SIG-M5 treated with dmso at 0.1 percent for 504 hours (cell line): Measurements from ENCODE around the gene MYOD1.
A peak's percentile ranks its signal among the peaks of the same experiment; 100 is the strongest.

ENCODE experiments used
- DNase-seq: peaks from one replicate; lab custom pipeline; 2025; ENCODE audit not compliant: unreplicated experiment; lab: John Stamatoyannopoulos, UW

The MYOD1 gene

DNA sequence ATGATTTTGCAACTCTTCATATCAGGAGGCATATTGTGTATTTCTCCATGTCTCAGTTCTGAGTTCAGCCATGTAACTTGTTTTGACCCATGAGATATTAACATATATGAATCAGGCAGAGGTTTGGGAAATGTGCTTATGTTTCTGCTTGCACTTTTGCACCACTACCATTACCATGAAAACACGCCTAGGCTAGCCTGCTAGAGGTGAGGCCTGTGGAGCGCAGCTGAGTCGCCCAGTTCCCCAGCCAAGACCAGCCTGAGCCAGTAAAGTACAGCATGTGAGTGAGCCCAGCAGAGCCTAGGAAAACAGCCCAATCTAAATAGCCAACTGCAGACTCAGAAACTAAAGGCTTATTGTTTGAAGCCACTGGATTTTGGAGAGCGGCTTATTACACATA is 18.4 kb upstream of the MYOD1 start:
- no peak for DNase-seq

DNA sequence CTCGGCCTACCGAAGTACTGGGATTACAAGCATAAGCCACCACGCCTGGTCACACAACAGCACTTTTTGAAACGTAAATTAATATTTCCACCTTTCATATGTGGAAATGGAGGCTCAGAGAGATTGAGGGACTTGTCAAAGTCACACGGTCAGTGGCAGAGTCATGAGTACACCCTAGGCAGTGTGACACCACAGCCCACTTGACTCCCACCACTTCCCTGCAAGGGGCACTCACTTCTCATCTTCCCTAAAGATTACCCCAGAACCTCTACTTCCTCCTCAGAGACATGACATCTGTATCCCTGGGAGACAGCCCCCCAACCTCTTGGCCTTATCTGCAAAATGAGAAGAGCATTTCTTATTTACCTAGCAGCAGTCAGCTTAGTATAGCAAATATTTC is 16.5 kb upstream of the MYOD1 start:
- DNase-seq: no peak

DNA sequence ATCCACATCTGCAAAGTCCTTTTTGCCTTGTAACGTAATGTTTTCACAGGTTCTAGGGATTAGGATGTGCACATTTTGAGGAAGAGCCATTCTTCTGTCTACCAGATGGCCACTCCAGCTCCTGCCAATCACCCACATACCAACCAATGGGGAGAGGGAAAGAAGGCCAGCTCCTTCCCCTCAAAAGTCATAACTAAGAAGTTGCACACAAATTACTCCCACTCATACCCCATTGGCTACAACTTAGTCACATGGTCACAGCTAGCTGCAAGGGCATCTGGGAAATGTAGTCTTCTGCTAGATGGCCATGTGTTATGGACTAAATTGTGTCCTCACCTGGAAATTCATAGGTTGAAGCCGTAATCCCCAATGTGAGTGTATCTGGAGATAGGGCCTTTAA is 15.4 kb upstream of the MYOD1 start:
- DNase-seq: peak; percentile 12

DNA sequence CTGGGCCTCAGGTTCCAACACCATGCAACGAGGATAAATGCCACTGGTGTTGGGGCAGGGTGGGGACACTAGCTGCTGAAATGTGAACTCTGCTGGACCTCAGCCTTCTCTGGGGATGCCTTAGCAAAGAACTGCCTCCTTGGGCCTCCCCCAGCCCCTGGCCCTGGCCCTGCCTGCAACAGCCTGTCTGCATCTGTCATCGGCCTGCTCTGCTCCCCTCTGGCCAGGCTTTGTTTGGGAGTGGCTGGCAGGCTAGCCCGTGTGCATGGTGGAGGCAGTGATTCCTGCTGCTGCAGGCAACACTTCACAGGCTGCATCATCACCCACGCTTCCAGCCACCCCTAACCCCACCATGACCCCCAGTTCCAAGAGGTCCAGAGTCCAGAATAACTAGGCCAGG is 11.5 kb upstream of the MYOD1 start:
- DNase-seq: no peak

DNA sequence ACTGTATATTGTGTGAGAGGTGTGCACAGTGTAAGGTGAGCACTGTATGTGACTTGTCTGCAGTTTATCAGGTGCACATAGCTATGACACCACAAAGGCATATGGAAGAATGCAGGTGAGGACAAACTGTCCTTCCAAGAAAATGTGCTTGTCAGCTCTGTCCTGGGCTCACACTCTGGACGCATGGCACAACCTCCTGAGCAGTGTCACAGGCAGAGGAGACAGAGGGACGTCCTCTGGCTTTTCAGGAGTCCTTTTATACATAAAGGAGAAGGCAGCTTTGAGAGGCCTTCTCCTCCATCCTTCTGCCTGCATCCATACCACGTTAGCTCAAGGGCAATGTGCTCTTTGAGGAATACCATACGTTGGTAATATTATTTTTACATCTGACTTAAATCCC is 7.5 kb upstream of the MYOD1 start:
- no peak for DNase-seq

DNA sequence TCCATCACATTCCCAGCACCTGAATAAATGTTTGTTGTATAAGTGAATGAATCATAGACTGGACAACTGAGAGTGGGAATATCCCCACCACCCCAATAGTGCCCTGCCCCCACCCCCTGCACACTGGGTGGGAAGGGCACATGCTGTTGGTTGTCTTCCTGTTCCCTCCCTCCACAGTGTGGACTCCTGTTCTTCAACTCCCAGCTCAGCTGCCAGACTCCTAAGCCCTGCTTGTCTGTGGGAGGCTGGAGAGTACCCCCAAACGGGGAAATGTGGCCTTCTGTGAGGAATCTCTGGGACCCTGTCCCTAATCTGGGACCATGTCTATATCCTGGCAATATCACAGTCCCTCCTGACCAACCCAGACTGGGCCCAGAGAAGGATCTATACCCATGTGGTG is 5.5 kb upstream of the MYOD1 start:
- DNase-seq: no peak

DNA sequence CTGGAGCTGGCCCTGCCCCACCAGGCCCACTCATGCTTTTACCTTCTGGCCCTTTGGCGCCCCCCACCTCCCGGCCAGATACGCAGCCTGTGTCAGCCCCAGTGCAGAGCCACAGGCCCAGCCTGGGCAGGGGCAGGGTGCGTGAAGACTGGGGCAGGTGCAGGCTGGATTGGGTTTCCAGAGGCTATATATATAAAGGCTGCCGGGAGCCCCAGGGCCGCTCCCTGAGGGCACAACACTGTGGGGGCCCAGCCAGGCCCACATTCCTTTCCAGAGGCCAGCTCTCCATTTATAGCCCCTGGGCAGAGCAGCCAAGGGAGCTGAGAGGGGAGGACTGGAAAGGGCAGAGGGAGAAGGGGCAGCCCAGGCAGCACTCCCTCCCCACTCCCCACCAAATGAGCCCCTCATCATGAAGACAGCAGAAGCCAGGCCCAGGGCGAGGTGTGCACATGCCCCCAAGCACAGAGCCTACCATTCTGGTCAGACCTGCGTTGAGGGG is 5.0 kb upstream of the MYOD1 start:
- no peak for DNase-seq

DNA sequence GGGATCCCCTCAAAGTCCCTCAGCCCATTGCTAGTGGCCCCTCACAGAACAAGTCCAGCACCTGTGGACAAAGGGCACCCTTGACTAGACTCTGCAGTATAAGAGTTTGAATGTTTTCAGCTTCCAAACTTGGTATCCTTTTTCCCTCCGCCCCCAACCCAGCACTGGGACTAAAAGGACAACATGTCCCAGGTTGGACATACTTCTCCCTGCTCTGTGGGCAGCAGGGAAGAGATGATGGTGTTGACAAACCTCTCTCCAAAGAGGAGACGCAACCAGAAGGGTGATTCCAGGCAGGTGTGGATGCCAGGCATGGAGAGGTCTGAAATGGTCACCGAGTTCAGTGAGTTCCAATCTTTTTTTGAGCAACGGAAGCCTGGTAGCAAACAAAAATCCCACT is 4.5 kb upstream of the MYOD1 start:
- DNase-seq: no peak

DNA sequence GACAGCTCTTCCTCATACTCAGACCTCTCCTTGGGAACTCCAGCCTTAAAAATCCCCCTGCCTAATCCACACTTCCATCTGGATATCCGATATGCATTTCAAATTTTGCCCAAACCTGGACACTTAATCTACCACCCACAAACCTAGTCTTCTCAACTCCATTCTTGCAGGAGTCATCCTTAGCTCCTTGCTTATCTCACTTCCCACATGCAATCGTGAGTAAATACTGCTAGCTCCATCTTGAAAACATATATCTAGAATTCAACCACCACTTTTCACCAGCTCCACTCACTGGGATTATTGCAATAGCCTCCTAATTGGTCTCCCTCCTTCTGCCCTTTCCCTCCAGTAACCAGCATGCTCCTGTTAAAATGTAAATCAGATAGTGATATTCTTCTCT is 2.6 kb upstream of the MYOD1 start:
- no peak for DNase-seq

DNA sequence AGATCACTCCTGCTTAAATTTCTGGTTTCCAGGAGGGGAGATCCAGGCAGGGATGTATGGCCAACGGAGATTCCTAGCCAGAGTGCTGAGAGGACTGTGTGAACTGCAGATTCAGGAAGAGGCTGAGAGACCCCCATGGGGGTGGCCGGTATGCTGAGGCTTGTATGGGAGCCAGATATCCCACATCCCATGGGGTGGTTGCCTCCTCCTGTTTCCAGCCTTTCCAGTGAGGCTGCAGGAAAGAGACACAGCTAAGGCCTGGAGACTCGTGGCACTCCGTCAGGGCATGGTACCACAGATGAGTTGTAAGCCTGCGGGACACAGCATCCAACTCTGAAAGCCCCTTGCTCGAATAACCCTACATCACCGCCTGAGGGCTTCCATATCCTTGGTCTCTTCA is 1.4 kb upstream of the MYOD1 start:
- DNase-seq: no peak

DNA sequence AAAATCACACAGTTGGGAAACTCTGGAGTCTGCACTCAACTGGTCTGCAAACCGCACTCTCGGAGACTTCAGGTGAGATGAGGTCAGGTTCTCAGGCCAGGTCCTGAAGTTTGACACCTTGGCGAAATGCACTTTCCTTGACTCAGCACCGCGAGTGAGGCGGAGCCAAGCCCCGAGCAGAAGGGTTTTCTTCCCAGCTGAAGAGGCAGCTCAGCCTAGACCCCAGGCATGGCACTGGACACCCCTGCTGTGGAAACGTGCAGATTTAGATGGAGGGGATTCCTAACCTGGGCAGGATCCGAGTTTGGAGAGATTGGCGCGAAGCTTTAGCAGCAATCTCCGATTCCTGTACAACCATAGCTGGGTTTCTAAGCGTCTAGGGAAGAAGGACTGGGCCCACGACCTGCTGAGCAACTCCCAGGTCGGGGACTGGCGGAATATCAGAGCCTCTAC is 835 bp upstream of the MYOD1 start:
- no peak for DNase-seq

DNA sequence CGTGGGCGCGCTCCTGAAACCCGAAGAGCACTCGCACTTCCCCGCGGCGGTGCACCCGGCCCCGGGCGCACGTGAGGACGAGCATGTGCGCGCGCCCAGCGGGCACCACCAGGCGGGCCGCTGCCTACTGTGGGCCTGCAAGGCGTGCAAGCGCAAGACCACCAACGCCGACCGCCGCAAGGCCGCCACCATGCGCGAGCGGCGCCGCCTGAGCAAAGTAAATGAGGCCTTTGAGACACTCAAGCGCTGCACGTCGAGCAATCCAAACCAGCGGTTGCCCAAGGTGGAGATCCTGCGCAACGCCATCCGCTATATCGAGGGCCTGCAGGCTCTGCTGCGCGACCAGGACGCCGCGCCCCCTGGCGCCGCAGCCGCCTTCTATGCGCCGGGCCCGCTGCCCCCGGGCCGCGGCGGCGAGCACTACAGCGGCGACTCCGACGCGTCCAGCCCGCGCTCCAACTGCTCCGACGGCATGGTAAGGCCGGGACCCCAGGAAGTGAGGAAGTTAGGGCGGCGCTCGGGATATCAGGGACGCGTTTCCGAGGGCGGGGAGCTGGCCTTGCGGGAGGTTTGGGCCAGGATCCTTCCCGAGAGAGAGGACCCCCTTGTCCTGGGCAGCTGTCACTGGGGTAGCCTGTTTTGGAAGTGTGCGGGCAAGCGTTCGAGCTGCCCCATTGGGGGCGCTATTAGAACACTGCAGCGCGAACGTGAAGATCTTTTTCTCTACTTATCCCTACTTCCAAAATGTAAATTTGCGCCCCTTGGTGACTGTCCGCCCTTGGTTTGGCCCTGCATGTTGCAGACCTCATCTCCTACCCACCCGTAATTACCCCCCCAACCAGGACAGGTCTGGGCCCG is 796 bp downstream of the MYOD1 start:
- DNase-seq: no peak

DNA sequence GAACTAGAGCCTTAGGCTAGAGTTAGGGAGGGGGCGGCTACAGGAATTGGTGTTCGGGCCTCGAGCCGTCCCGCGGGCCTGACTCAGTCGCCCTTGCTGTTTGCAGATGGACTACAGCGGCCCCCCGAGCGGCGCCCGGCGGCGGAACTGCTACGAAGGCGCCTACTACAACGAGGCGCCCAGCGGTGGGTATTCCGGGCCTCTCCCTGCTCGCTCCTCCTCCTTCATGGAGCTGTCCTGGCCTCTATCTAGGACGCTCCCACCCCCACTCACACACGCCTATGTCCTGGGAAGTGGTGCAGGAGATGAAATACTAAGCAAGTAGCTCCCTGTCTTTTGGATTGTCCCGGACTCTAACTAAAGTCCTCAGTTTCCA is 1.4 kb downstream of the MYOD1 start:
- DNase-seq: no peak

DNA sequence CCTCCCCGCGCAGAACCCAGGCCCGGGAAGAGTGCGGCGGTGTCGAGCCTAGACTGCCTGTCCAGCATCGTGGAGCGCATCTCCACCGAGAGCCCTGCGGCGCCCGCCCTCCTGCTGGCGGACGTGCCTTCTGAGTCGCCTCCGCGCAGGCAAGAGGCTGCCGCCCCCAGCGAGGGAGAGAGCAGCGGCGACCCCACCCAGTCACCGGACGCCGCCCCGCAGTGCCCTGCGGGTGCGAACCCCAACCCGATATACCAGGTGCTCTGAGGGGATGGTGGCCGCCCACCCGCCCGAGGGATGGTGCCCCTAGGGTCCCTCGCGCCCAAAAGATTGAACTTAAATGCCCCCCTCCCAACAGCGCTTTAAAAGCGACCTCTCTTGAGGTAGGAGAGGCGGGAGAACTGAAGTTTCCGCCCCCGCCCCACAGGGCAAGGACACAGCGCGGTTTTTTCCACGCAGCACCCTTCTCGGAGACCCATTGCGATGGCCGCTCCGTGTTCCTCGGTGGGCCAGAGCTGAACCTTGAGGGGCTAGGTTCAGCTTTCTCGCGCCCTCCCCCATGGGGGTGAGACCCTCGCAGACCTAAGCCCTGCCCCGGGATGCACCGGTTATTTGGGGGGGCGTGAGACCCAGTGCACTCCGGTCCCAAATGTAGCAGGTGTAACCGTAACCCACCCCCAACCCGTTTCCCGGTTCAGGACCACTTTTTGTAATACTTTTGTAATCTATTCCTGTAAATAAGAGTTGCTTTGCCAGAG is 2.0 kb downstream of the MYOD1 start:
- DNase-seq: no peak

DNA sequence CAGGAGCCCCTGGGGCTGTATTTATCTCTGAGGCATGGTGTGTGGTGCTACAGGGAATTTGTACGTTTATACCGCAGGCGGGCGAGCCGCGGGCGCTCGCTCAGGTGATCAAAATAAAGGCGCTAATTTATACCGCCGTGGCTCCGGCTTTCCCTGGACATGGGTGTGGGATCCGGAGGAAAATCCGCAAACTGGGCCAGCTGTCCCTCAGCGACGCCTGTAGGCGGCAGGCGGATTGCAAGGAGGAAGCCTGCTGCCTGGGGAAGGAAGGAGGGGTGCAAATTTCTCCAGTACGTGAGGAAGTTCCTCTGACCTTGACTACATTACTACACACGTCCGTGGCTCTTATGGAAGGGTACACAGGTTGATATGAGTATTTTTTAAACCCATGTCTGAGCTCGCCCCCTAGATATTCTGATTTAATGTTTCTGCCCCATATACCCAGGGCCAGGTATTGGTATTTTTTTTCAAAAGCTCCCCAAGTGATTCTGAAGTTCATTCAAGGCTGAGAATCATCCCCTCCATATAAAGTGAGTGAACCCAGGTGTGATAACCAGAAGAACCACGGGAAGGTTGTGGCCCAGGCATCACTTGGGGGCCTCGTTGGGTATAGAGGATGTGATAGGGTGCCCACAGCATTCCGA is 2.8 kb downstream of the MYOD1 start:
- peak; percentile 22 for DNase-seq

DNA sequence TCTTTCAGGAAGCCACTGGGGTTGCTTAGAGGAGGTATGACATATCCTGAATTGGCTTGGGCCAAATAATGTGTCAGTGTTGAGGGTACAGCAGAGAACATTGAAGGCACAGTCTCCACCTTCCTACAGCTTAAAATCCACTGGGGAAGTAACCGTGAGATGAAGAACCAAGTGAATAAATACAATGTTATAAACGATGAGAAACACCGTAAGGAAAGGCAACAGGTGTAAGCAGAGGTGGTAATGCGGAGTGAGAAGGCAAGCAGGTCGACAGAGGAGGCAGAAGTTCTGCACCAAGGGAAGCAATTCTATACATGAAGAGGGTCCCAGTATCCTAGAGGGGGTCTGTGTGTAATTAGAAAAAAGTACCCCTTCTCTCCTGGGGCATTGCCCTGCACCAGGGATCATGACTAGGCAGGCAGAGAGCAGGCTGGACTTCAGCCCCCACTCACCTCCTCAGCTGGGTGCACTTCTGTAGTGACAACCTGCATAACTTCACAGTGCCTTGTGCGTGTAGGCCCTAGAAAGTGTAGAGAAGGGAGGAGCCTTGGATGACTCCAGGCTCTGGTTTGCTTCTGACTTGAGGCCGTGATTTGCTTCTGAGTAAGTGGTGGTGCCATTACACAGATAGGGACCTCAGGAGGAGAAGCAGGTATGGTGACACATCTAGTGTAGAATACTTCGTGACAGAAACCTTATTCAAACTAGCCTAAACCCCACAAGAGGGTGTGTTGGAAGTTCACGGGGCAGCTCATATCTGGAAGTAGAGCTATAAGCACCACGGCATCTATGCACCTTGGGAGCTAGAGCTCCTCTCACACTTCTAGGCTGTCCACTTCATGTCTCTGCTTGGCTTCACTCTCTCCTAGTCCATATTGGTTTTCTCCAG is 4.9 kb downstream of the MYOD1 start:
- no peak for DNase-seq

DNA sequence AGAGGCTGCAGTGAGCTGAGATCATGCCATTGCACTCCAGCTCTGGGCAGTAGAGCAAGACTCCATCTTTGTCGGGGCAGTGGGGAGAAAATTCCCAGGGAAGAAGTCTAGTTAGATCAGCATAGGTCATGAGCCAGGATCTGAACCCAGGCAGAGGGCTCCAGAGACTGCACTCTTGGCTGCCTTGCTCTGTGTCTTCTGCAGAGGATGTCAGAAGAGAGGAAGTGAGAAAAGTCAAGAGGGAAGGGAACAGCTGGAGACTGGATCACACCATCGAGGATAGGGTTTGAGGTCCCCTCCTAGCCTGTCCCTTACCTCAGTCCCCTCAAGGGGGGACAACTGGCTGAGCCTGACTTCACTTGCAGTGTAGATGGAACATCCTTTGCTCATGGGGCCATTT is 5.8 kb downstream of the MYOD1 start:
- DNase-seq: no peak

DNA sequence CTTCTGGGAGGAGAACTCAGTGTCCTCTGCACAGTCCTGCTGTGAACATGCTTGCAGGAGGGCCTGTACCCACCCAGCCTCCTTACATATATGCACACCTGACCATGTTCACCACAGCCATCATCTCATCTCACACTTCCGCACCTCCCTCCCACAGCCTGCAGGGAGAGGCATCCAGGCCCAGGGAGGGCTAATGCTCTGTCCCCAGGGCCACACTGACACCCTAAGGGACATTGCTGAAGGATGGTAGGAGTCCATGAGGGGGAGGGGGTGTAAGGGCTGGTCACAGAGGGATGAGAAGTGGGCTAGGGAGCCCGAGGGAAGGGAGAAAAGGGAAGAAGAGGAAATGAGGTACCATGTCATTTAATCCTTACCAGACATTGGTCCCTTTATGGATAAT is 10.8 kb downstream of the MYOD1 start:
- no peak for DNase-seq

DNA sequence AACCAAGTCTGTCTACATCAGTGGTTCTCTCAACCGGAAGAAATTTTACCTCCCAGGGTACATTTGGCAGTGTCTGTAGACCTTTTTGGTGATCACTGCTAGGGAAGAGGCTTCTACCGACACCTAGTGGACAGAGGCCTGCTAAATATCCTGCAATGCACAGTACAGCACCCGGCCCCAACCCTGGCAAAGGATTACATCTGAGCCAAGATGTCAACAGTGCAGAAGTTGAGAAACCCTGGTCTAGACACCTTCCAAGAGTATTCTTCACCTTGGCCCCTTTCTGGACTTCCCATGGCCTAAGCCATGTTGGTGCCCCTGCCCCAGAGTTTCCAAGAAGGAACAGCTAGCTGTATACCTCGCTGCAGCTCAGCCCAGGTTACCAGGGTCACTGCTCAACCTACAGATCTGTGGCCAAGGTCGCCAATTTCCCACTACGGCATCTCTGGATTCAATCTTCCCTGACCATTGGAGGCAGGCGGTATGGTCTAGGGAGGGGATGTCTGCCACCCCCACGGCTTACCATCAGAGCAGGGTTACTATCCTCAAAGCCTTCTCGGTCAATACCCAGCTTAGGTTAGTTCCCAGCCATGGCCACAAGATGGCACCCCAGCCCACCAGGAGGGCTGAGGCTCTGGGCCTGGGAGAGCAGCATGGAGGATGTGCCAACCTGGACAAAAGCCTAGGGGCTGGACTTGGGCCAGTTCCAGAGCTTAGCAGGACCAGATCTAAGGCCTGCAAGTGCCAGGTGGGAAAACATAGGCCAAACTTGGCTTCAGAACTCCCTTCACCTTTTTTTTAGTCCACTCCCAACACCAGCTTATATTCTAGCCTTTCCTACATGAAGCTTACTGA is 11.5 kb downstream of the MYOD1 start:
- peak; percentile 45 for DNase-seq

DNA sequence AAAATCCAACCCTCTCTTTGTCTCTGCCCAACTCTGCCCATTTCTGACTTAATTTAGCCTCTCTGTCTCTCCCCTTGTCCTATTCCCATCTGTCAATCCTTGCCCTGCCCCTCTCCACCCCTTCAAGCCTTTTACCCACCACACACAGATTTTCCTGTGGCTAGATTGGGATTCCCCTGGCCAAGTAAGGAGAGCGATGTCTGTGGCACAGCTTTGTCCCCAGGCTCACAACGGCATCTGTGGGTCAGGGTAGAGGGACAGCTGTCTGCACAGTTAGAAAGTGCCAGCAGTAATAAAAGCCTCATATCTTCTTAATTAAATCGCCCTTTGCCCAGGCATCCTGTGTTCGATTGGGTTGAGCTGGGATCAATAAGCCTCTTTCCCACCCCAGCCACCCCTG is 13.9 kb downstream of the MYOD1 start:
- DNase-seq: no peak
